ENCODE measurements around the gene SPIN4. TPM values are rescaled to one million over a fixed set of nuclear protein-coding genes. Genes with fewer than 3 reads are reported as not detected.
"Not testable (repeated sequence)": the region's sequence is repeated elsewhere in the genome, so short reads cannot be mapped to it uniquely, and the experiment has no call there.

Gene SPIN4
- total RNA-seq: 20.0 TPM
- long read RNA-seq, full-length matches to known transcripts: 29 of 29 reads
- long read RNA-seq, partial matches to known transcripts: 0 of 29 reads
- long read RNA-seq, other reads (novel, unspliced or antisense): 0 of 29 reads

GRCh38 chrX:63350941-63351616 lies at the start of gene SPIN4:
Gene SPIN4, minus strand, starts transcription at chrX:63351332. Its CDS starts 513 bp downstream, at chrX:63350819.
- H3K4me1 ChIP-seq: no peaks in the 10 kb centered on the region
- no peak for TF ChIP-seq CTCF (IDR thresholded peaks at IDR 0.05)
- H3K36me3 ChIP-seq: no peaks in the 10 kb centered on the region
- H3K4me3 ChIP-seq: peak within 1 kb of the TSS; percentile 67
- intact Hi-C loops (cut with DNase I): no loop called here
- DNase-seq (peak; percentile 94), ATAC-seq (peak; percentile 100)
- no peaks in the 10 kb centered on the region for H3K27me3 ChIP-seq
- H3K9me3 ChIP-seq: no peaks in the 10 kb centered on the region
- peak within 1 kb of the TSS; percentile 74 for H3K27ac ChIP-seq

GRCh38 chrX:63400340-63400739 lies 49.2 kb upstream of the SPIN4 start:
- Histone ChIP-seq H3K9me3 (no peaks in the 10 kb centered on the region), H3K36me3 (no peaks in the 10 kb centered on the region), H3K4me1 (no peaks in the 10 kb centered on the region), H3K4me3 (no peak overlapping the region), H3K27me3 (no peaks in the 10 kb centered on the region), H3K27ac (no peak overlapping the region)
- no peak for TF ChIP-seq CTCF (IDR thresholded peaks at IDR 0.05)
- intact Hi-C loops (cut with DNase I): no loop called here
- DNase-seq: no peak
- ATAC-seq: no peak

DNA sequence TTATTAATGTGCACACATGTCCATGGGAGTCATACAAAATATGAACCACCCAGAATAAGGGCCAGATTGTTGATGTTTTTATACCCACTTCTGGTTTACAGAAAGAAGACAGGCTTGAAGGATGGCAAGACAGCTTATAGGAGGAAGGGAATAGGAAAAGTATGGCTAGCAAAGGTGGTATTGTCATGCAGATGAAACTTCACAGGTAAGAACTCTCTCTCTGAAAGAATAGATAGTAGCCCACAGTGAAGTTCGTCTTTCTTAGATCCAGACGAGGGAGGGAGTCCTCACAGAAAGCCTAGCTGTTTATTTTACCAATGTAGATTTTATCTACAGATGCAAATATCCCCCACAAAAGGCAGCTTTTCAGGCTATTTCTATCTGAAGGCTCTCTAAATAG lies 43.7 kb upstream of the SPIN4 start:
- no peak for TF ChIP-seq CTCF (IDR thresholded peaks at IDR 0.05)
- H3K4me1 ChIP-seq: no peaks in the 10 kb centered on the region
- no peaks in the 10 kb centered on the region for H3K36me3 ChIP-seq
- no peaks in the 10 kb centered on the region for H3K9me3 ChIP-seq
- intact Hi-C loops (cut with DNase I): no loop called here
- no peak for ATAC-seq
- no peak for DNase-seq
- no peaks in the 10 kb centered on the region for H3K27me3 ChIP-seq
- no peak overlapping the region for H3K27ac ChIP-seq
- H3K4me3 ChIP-seq: no peak overlapping the region

DNA sequence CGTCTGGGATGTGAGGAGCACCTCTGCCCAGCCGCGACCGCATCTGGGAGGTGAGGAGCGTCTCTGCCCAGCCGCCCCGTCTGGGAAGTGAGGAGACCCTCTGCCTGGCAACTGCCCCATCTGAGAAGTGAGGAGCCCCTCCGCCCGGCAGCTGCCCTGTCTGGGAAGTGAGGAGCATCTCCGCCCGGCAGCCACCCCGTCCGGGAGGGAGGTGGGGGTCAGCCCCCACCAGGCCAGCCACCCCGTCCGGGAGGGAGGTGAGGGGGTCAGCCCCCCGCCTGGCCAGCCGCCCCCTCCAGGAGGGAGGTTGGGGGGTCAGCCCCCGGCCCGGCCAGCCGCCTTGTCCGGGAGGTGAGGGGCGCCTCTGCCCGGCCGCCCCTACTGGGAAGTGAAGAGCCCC lies 42.0 kb upstream of the SPIN4 start:
- not testable (repeated sequence) for DNase-seq, ATAC-seq

DNA sequence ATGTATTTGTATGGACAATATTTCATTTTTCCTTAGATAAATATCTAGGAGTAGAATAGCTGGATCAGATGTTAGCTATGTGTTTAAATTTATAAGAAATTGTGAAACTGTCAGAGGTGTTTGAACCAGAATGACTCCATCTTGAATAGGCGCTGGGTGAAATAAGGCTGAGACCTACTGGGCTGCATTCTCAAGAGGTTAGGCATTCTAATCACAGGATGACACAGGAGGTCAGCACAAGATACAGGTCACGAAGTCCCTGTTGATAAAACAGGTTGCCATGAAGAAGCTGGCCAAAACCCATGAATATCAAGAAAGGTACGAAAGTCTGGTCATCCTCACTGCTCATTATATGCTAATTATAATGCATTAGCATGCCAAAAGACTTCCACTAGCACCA lies 36.3 kb upstream of the SPIN4 start:
- DNase-seq: no peak
- ATAC-seq: no peak
- no peaks in the 10 kb centered on the region for H3K9me3 ChIP-seq

More for the DNA sequence above, 42.0 kb upstream of the SPIN4 start:
- H3K27me3 ChIP-seq; intact Hi-C loops (cut with DNase I); H3K4me3 ChIP-seq; H3K27ac ChIP-seq; H3K4me1 ChIP-seq; H3K9me3 ChIP-seq; H3K36me3 ChIP-seq: not testable (repeated sequence)

GRCh38 chrX:63384263-63384662 lies 33.1 kb upstream of the SPIN4 start:
- H3K27ac ChIP-seq; H3K36me3 ChIP-seq; H3K4me3 ChIP-seq; intact Hi-C loops (cut with DNase I); ATAC-seq; H3K27me3 ChIP-seq; H3K9me3 ChIP-seq; DNase-seq; H3K4me1 ChIP-seq: not testable (repeated sequence)

More for the DNA sequence above, 36.3 kb upstream of the SPIN4 start:
- Histone ChIP-seq H3K36me3 (no peaks in the 10 kb centered on the region), H3K4me1 (no peaks in the 10 kb centered on the region), H3K27ac (no peak overlapping the region), H3K4me3 (no peak overlapping the region), H3K27me3 (no peaks in the 10 kb centered on the region)
- TF ChIP-seq CTCF (IDR thresholded peaks at IDR 0.05): no peak
- intact Hi-C loops (cut with DNase I): no loop called here

DNA sequence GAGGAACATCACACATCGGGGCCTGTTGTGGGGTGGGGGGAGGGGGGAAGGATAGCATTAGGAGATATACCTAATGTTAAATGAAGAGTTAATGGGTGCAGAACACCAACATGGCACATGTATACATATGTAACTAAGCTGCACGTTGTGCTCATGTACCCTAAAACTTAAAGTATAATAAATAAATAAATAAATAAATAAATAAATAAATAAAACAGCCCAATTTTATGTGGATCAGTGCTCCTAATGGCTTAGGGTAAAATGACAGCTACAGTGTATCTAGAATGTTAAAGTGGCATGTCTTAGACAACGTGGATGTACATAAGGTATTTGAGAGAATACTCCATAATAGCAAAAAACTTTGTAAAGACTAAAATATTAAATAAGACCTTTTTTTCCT lies 21.9 kb upstream of the SPIN4 start:
- intact Hi-C loops (cut with DNase I); H3K27me3 ChIP-seq; H3K4me3 ChIP-seq; ATAC-seq; H3K9me3 ChIP-seq; DNase-seq; H3K36me3 ChIP-seq; H3K4me1 ChIP-seq; H3K27ac ChIP-seq: not testable (repeated sequence)

- H3K4me1 ChIP-seq; ATAC-seq; H3K27me3 ChIP-seq; DNase-seq; H3K9me3 ChIP-seq; H3K36me3 ChIP-seq; H3K27ac ChIP-seq; intact Hi-C loops (cut with DNase I); H3K4me3 ChIP-seq: not testable (repeated sequence)
Observed at GRCh38 chrX:63367699-63368098, 16.6 kb upstream of the SPIN4 start.
